Stimulated activated CD4-positive, alpha-beta T cell treated with anti-CD3 and anti-CD28 coated beads, Interleukin-1b, Interleukin-23, amount 100 ng/mL, for 1 hour (primary cell): ENCODE results near the gene SMAD5.

Experiments used
- DNase-seq, 2 donors: peaks; one replicate each; pipeline ENCODE4 v3.0.0-alpha.2; 2020; ENCODE audit warnings: low read depth in 2 of 2

The SMAD5 gene

DNA sequence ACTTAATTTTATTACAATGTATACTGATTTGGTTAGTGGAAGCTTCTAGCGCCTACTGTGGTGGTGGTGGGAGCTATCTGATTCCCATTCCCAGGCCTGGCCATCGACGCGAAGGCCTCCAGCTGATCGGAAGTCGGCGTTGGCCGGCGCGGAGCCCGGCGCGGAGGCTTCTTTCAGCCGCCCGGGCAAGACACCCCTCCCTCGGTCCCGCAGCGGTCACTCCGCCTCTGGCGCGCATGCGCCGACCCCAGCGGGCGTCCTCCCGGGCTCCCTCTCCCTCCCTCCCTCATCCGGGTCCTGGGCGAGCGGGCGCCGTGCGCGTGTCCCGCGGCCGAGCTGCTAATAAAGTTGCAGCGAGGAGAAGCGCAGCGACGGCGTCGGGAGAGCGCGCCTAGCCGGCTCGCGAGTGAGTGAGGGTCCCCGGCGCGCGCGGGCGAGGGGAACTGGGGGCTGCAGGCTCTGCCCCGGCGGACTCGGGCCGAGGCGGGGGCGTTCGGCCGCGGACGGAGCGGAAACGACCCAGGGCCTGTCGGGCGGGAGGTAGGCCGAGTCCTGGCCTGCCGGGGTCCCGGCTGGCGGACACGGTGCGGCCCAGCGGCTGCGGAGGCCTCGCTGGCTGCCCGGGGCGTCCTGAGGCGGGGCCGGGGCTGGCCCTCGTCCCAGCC is at the start of gene SMAD5:
SMAD5 (plus strand) TSS at position 289 of the 665 bp plus-strand sequence. CDS start 20,916 bp downstream, outside the sequence.
- DNase-seq: peak; percentile 13 to 33

- no peak for DNase-seq
Measured at GRCh38 chr5:136084698-136085097, 47.9 kb upstream of the SMAD5 start.

DNA sequence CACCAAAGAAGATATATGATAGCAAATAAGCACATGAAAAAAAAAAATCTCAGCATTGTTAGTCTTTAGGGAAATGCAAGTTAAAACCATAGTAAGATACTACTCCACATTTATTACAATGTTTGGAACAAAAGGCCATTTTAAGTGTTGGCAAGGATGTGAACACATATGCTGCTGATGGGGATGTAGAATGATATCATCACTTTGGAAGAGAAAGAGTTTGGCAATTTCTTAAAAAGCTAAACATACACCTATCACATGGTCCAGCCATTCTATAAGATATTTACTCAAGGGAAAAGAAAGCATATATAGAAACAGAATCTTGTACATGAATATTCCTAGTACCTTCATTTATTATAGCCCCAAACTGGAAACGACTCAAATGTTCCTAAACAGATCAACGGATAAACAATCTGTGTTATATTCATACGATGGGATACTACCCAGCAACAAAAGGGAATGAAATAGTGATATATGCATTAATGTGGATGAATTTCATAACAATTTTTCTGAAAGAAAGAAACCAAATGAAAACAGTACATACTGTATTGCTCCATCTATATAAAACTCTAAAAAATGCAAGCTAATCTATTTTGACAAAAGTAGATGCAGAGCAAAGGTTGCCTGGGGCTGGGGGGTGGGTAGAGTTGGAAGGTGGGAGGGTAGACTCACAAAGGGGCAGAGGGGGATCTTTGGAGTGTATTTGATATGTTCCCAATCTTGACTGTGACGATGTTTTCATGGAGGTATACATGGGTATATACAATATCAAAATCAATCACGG is 45.7 kb upstream of the SMAD5 start:
- DNase-seq: no peak

DNA sequence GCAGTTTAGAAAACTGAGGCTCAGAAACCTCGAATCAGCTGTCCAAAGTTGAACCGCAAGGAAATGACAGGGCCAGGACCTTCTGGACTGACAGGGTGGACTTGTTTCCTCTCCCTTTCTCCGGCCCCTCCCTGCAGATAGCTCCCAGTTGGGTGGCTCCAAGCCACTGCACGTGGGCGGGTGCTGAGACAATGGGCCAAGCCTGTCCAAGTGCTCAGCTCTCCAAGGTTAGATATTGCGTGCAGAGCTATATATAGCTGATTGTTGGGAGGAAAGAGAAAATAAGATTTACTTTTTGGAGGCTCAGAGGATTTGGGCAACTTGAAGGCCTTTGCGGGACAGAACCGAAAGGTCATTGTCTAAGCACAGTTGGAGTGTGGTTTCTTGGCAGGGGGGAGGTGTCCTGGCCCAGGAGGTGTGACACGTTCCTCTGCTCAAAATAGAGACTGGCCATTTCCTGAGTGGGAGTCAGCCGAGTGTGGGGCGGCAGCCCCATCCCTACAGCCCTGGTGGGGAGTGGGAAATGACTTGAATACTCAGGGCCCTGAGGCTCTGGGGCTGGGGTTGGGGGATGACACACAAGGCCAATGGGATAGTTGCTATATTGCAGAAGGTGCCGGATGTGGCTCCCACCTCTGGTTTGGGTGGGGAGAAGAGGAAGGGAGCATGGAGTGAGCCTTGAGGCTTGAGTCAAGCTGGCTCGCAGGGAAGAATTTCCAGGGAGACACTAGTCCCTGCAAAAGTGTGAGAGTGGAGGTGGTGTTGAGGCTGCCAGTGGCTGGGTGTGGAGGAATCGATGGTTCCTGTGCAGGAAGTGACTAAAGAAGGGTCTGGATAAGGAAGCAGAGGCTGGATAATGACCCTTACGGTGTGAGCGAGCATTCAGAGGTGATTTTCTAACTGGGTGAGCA is 44.4 kb upstream of the SMAD5 start:
- DNase-seq: no peak

DNA sequence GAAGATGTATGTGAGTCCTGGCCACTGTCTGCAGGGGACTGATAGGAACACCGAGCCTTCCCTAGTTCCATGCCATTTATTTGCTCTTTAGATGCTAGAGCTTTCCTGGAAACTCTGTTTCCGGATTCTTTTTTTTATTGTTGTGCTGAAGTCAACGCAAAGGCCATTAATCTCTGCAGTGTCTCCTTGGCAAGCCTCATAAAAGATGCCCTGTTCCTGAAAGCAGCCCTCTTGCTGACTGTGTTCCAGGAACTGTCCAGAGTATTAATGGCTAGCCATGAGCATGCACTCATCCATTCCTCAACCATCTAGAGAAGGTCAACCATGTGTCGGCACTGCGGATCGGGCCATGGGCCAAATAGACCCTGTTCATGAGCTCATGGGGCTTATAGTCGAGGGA is 42.9 kb upstream of the SMAD5 start:
- no peak for DNase-seq

DNA sequence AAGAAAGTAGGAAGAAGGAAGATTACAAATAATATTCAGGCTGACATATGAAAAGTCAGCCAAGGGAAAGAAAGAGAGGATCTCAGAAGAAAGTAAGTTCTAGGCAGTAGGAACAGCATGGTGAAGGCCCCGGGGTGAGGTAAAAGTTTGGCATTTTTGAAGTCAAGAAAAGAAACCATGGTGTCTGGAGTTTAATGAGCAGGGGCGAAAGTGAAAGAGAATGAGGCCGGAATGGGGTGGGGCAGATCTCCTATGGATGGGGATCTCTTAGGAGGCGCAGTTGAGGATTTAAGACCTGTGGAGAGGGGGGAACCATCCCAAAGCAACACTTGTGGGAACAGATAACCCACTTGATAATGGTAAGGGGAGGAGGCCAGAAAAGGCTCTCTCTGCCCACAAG is 42.3 kb upstream of the SMAD5 start:
- DNase-seq: no peak

GRCh38 chr5:136094189-136094912 is 38.3 kb upstream of the SMAD5 start:
- DNase-seq: no peak

DNA sequence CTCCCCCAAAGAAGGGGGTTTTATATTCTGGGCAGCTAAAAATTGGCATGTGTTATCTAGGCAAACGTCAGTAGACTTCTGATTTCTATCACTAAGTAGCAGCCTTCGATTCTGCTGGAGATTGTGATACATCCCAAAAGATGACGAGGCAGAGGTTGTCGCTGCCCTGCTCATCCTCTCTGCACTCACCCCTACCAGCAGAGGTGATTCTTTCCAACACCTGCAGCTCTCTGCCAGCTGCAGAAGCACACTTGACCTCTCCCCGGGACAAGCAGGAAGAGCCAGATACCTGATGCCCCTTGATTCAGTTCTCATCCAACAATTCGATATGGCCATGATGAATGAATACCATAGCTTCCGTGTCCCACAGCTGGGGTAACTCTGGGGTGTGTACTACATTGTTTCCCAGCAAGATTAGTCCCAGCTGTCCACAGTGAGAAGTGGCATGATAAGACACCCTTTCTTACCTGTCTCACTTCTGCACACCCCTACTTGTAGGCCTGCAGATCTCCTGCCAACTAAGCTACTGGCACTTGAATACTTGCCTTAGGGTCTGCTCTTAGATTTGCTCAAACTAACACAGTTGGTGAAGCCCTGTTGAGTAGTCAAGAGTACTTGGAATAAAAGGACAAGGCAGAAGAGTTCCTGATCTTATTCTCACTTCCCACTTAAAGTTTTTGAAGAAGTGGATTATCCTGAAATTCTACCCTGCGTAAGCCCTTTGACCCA is 37.6 kb upstream of the SMAD5 start:
- DNase-seq: no peak

DNA sequence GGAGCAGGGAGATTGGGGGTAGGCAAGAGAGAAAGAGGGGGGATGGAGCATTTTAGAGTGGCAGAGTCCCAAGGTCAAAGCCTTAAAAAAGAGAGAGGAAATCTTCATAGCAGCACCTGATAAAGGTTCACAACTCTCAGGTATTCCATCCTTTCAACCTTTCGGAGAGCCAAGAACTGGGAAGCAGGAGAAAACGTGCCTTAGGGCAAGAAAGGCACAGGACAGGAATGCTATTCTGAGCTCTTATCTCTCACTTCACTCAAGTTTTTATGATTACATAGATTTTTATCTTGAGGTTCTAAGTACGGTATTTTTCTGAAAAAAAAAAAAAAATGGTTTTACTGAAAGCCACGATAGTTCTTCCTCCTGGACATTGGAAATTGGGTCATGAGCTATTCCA is 34.5 kb upstream of the SMAD5 start:
- no peak for DNase-seq

DNA sequence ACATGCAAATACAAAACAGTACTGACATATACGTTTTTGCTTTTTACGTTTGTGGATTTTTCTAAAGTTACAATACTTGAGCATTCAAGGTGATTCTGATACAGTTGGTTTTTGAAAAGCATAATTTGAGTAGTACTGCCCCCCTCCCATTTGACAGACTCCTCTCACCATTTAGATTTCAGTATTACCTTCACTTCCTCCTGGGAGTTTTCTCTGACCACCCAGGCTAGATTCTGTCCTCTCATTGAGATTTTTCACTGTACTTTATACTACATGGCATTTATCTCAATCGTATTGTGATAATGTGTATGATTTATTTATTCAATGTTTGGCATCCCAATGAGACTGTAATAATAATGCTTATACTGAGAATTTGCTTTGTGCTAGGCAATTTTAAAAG is 32.8 kb upstream of the SMAD5 start:
- DNase-seq: no peak

DNA sequence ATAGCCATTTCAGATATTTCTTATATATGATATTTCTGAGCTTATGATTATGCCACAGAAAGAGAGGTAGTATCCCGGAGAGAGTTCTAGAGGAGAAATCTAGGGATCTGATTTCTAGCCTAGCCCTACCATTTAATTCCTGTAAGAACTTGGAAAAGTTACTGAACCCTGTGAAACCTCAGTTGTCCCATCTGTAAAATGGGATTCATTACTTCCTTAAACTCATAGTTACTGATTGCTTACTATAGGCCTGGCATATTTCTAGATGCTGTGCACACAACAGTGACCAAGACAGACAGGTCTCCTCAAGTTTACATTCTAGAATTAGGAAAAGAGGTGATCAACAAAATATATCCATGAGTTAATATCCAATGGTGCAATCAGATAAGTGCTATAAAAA is 30.8 kb upstream of the SMAD5 start:
- no peak for DNase-seq

DNA sequence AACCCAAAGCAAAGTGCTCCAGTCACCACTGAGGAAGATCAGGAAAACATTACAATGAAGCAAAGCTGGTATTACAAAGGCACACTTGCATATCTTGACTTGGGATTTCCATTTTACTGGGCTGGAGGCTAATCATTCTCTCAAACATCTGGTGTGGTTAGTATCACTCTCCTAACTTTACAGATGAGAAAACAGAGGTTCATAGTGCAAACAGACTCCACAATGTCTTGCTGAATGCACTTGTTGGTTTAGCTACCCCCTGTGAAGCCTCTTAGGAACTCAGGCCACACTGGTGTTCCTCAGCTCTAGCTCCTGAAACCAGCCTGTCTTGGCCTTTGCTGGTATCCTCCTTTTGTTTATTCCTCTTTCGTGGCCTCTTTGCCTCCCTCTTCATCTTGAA is 29.5 kb upstream of the SMAD5 start:
- DNase-seq: no peak

DNA sequence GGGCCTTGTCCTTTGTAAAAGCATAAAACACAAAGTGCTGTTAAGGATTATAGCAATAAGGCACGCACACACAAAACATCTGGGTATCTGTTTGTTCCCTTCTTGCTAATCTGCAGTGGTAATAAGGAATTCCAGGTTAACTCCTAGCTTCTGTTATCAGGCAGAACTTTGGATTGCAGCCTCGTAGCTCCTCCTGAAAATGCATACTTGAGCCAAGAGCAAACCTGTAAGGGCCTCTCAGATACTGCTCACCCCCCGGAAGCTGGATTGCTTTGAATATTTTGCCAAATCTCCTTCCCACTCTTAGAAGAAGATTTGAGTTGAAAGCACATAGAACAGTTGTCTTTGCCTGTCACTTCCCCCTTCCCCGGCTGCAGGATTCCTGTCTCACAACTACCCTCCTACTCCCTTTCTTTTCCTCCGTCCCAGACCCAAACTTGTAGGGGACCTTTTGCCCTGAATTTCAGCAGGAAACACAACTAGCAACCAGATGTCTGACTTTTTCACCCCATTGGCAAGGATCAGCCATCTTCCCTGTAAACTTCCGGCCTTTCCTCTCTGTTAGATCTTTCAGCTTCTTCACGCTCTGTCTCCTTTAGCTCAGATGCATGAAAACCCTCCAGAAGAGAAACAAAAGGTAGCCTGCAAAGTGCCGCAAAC is 28.2 kb upstream of the SMAD5 start:
- DNase-seq: no peak

DNA sequence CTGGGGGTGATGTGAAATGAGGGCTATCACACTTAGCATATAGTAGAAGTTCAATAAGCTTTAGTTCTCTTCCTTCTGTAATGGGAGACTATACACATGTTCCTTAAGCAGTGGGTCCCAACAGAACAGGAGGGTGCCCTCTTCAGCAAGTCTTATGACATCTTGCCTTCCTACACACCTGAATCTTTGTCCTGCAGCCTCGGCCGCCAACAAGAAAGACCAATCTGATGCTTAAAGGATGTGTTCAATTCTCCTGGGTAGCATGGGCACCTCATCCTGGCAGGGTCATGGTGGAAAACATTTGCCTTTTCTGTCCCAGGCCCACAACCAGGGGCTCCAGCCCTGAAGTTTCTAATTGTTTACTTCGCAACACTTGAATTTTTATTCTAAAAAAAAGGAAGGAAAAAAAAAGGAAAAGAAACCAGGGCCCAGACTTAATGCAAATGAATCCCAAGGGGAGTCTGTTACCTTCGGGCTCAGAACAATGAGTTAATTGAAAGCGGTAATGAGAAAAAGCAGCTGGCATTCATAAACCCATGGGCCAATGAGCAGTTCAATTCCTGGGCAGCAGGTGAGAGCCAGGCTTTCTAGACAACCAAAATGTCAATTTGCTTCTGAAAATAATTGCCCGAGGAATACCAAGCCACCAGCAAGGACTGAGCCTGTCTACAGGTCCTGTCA is 26.2 kb upstream of the SMAD5 start:
- DNase-seq: no peak

- no peak for DNase-seq
Measured at GRCh38 chr5:136108180-136108611, 24.4 kb upstream of the SMAD5 start.

GRCh38 chr5:136108766-136109165 is 23.9 kb upstream of the SMAD5 start:
- no peak for DNase-seq

- no peak for DNase-seq
Measured at GRCh38 chr5:136109453-136110135, 23.1 kb upstream of the SMAD5 start.

- no peak for DNase-seq
Measured at GRCh38 chr5:136113606-136114005, 19.0 kb upstream of the SMAD5 start.

- no peak for DNase-seq
Measured at GRCh38 chr5:136114414-136115125, 18.1 kb upstream of the SMAD5 start.
